Activated T-helper 1 cell treated with anti-CD3 and anti-CD28 coated beads, Interleukin-12 subunit alpha, Interleukin-12 subunit beta, Interleukin-2, Interleukin-4 antibody, amounts not matched to agents 30 ng/mL and 10 ng/mL and 1 ng/mL, durations not matched to agents 14 hours and 24 hours and 36 hours (primary cell): ENCODE measurements around the gene ATG9B. TPM values are rescaled to one million over a fixed set of nuclear protein-coding genes. Genes with fewer than 3 reads are reported as not detected.
A peak's percentile ranks its signal among the peaks of the same experiment; 100 is the strongest.

ENCODE experiments used
- DNase-seq: peaks from one replicate; pipeline ENCODE4 v3.0.0; 2021; ENCODE audit warnings: low spot score
- H3K27ac Mint-ChIP-seq: one replicate; pipeline ENCODE4 v1.8.0; 2021; ENCODE audit warnings: mild to moderate bottlenecking, mixed read lengths
- H3K27me3 Mint-ChIP-seq: one replicate; pipeline ENCODE4 v1.8.0; 2022; ENCODE audit warnings: mild to moderate bottlenecking, moderate library complexity, mixed read lengths; ENCODE audit not compliant: insufficient read depth
- H3K36me3 Mint-ChIP-seq: one replicate; pipeline ENCODE4 v1.8.0; 2021; ENCODE audit warnings: low read depth, mixed read lengths
- H3K4me1 Mint-ChIP-seq: one replicate; pipeline ENCODE4 v1.8.0; 2021; ENCODE audit warnings: low read depth, mixed read lengths
- H3K4me3 Mint-ChIP-seq: one replicate; pipeline ENCODE4 v1.8.0; 2021; ENCODE audit warnings: mild to moderate bottlenecking, moderate library complexity, mixed read lengths
- H3K9me3 Mint-ChIP-seq: one replicate; pipeline ENCODE4 v1.8.0; 2021; ENCODE audit warnings: mixed read lengths
- intact Hi-C: fragments of 100-400 bp; cut with micrococcal nuclease; formaldehyde crosslinking; loops from one replicate; pipeline ENCODE4 v1.15.1; 2024
- total RNA-seq: library from RNA; stranded (reverse); gene quantifications from 2 replicates; pipeline ENCODE4 v1.2.3, GENCODE V29; 2022

Gene ATG9B
- total RNA-seq, 1 donor from 2014 or later, result 6.3 TPM

- Mint-ChIP-seq H3K27me3 (peaks cover 25% of the 10 kb centered on the region), H3K9me3 (no peaks in the 10 kb centered on the region), H3K4me1 (peaks cover 29% of the 10 kb centered on the region), H3K4me3 (peak overlapping the region; percentile 83), H3K36me3 (peaks cover 4% of the 10 kb centered on the region), H3K27ac (peak overlapping the region; percentile 58)
- intact Hi-C loops, result loop anchor here (1.0 to 5.0 kb wide), 3 partner anchors 8 to 54 kb away; partner anchors contain the start of gene ABCB8
- peak; percentile 73 for DNase-seq
These were observed 49.6 kb downstream of the ATG9B start for GRCh38 chr7:150974468-150975391.

DNA sequence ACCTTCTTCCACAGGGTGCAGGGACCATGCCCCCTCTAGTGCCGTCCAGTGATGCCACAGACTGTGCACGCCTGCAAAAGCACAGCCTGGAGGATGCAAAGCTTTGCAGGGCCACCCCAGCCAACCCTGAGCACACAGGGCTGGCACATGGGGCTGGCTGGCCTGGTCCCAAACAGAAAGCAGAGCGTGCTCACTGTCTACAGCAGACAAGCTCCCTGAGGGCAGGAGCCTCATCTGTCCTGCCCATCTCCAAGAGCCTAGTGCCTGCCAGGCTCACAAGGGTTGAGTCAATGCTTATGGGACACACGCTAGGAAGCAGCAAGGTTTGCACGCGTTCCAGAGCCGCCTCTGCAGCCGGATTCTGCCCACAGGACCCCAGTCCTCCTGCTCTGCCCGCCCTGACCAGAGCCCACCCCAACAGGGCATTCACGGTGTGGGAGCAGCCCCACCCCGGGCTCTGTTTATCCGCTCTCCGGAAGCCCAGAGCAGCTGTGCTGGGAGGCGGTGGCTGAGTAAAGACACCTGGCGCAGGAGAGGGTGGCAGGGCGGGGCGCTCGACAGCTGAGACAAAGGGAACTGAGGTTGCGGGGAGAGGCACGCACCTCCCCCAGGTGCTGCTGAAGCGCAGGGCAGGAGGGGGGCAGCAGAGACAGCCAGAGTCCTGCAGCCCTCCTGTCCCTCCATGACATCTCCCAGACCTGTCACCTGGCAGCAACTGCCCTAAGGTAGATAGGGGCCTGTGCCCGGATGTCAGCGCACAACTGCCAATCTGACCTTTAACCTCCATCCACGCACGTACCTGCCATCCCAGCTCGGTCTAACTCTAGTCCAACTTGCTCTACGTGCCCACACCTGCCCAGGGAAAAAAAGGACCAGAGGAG lies 50.5 kb downstream of the ATG9B start:
- intact Hi-C loops, result loop anchor here (1.0 to 2.0 kb wide), 2 partner anchors 8 to 55 kb away; partner anchors contain the start of gene ABCB8
- Mint-ChIP-seq H3K9me3 (no peaks in the 10 kb centered on the region), H3K27ac (no peak overlapping the region)

DNA sequence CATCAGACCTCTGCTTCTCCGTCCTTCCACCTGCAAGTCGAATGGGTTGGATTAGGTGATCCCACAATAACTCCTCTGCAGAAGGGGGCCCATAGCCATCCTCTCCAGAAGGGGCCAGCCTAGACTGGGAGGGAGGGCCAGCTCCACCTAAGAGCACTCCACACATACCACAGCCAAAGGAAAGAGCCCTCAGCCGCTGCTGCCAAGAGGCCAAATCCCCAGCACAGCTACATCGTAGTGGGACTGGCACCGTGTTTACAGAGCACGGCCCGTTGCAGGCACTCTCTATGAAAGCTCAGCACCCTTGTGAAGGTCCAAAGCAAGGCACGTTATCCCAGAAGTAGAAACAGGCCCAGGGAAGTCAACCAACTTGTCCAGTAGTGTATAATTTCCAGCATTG lies 51.6 kb downstream of the ATG9B start:
- intact Hi-C loops, result no loop called here
- H3K9me3 Mint-ChIP-seq, result no peaks in the 10 kb centered on the region
- DNase-seq, result no peak
- H3K36me3 Mint-ChIP-seq, result peaks cover 2% of the 10 kb centered on the region
- H3K27me3 Mint-ChIP-seq, result peaks cover 23% of the 10 kb centered on the region
- no peak overlapping the region for H3K27ac Mint-ChIP-seq
- H3K4me3 Mint-ChIP-seq, result no peak overlapping the region
- peaks cover 23% of the 10 kb centered on the region for H3K4me1 Mint-ChIP-seq

More for the DNA sequence above, 50.5 kb downstream of the ATG9B start:
- Mint-ChIP-seq H3K4me3 (peak overlapping the region; percentile 83), H3K4me1 (peaks cover 26% of the 10 kb centered on the region), H3K36me3 (peaks cover 3% of the 10 kb centered on the region), H3K27me3 (peaks cover 19% of the 10 kb centered on the region)
- DNase-seq, result no peak

DNA sequence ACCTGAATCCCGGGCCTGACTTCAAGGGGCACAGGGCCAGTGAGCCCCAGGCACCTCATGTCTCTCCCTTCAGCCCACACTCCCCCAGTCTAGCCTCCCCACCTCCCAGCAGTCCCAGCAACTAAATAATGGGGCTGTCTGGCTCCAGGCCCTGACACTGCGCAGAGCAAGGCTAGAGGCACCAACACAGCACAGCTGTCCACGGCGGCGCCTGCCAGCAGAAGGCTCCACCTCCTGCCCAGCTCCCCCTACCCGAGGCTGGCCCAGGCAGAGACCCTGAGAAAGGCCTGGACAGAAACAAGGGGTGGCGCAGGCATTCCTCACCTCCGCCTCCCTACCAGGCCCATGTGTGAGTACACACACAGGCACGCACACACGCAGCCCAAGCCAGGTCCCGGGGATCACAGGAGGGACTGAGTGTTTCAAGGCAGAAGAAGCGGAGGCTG lies 52.2 kb downstream of the ATG9B start:
- intact Hi-C loops, result no loop called here
- Mint-ChIP-seq H3K4me1 (peaks cover 17% of the 10 kb centered on the region), H3K36me3 (peaks cover 2% of the 10 kb centered on the region), H3K27ac (no peak overlapping the region), H3K4me3 (no peak overlapping the region), H3K9me3 (no peaks in the 10 kb centered on the region), H3K27me3 (peaks cover 21% of the 10 kb centered on the region)
- DNase-seq, result no peak

- Mint-ChIP-seq H3K9me3 (no peaks in the 10 kb centered on the region), H3K4me1 (peaks cover 13% of the 10 kb centered on the region), H3K27ac (no peak overlapping the region), H3K27me3 (peaks cover 20% of the 10 kb centered on the region), H3K4me3 (no peak overlapping the region), H3K36me3 (no peaks in the 10 kb centered on the region)
- DNase-seq, result no peak
- intact Hi-C loops, result no loop called here
These were observed 52.9 kb downstream of the ATG9B start for GRCh38 chr7:150971242-150972022.

DNA sequence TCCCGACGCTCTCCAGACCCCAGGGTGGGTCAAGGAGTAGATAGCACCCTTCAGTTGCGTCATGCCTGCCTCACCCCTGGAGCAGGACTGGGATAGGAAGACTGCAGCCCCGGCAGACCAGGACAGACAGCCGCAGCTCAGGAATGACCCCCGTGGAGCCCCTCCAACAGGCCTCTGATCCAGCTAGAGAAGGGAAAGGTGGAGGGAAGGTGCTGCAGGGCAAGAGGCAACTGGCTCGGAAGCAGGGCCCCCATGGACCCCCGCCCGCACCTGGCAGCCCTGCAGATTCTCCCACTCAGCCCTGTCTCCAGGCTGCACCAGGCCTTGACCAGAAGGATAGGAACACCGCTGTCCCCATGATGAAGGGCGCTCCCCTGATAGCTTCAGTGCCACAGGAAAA lies 53.9 kb downstream of the ATG9B start:
- Mint-ChIP-seq H3K36me3 (no peaks in the 10 kb centered on the region), H3K9me3 (no peaks in the 10 kb centered on the region), H3K27ac (no peak overlapping the region), H3K4me3 (no peak overlapping the region), H3K27me3 (peaks cover 13% of the 10 kb centered on the region), H3K4me1 (peaks cover 11% of the 10 kb centered on the region)
- no peak for DNase-seq
- intact Hi-C loops, result no loop called here

DNA sequence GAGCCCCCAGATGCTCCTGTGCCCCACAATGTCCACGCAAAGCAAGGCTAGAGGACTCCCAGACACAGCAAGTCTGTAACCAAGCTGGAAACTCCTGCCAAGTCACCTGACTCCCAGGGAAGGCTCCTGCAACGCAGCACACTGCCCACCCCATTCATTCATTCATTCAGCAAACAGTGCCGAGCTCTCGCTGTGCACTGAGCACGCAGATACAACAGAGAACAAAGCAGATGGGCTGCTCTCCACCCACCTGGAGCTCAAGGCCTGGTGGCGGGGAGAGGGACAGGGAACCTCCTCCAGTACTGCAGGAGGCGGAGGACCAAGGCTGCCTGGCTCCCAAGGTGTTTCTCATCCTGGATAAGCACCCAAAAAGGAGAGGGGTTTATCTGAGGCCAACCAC lies 54.8 kb downstream of the ATG9B start:
- peaks cover 12% of the 10 kb centered on the region for H3K27me3 Mint-ChIP-seq
- no peaks in the 10 kb centered on the region for H3K36me3 Mint-ChIP-seq
- H3K4me1 Mint-ChIP-seq, result peaks cover 5% of the 10 kb centered on the region
- no peak for DNase-seq
- H3K9me3 Mint-ChIP-seq, result no peaks in the 10 kb centered on the region
- no peak overlapping the region for H3K4me3 Mint-ChIP-seq
- H3K27ac Mint-ChIP-seq, result no peak overlapping the region
- intact Hi-C loops, result no loop called here

DNA sequence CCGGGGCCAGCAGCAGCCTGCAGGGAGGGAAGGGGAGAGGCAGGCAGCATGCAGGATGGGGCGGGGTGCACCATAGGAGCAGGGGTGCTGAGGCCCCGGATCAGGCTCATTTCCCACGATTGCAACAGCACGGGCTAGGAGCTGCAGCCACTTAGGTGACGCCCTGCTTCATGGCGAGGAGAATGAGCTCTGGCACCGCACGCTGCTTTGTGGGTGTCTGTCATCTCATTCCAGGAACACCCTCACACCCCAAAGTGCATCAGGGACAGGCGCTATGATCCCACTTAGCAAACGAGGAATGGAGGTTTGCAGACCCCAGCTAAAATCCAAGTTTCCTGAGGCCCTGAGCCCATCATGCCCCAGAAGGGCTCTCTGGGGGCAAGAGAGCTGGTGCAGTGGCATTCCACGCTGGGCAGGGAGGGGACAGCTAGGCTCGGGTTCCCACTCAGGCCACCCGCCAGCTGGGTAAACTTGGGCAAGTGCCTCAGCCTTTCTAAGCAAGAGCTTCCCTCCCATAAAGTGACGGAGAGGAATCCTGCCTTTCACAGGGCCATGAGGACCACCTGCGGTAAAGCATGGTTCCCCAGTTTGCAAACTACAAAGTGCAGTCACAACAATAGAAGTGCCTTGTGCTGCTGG lies 55.4 kb downstream of the ATG9B start:
- Mint-ChIP-seq H3K4me1 (no peaks in the 10 kb centered on the region), H3K36me3 (no peaks in the 10 kb centered on the region), H3K27me3 (peaks cover 12% of the 10 kb centered on the region), H3K27ac (no peak overlapping the region), H3K4me3 (no peak overlapping the region), H3K9me3 (no peaks in the 10 kb centered on the region)
- intact Hi-C loops, result no loop called here
- no peak for DNase-seq

GRCh38 chr7:150968056-150968733 lies 56.1 kb downstream of the ATG9B start:
- H3K27ac Mint-ChIP-seq, result no peak overlapping the region
- H3K4me3 Mint-ChIP-seq, result no peak overlapping the region
- peaks cover 12% of the 10 kb centered on the region for H3K27me3 Mint-ChIP-seq
- intact Hi-C loops, result no loop called here
- no peaks in the 10 kb centered on the region for H3K4me1 Mint-ChIP-seq
- H3K36me3 Mint-ChIP-seq, result no peaks in the 10 kb centered on the region
- DNase-seq, result no peak
- no peaks in the 10 kb centered on the region for H3K9me3 Mint-ChIP-seq

- no peaks in the 10 kb centered on the region for H3K9me3 Mint-ChIP-seq
- no peaks in the 10 kb centered on the region for H3K4me1 Mint-ChIP-seq
- intact Hi-C loops, result no loop called here
- DNase-seq, result no peak
- peaks cover 13% of the 10 kb centered on the region for H3K27me3 Mint-ChIP-seq
- no peaks in the 10 kb centered on the region for H3K36me3 Mint-ChIP-seq
- no peak overlapping the region for H3K4me3 Mint-ChIP-seq
- H3K27ac Mint-ChIP-seq, result no peak overlapping the region
These were observed 56.9 kb downstream of the ATG9B start for GRCh38 chr7:150967349-150967748.

- Mint-ChIP-seq H3K4me1 (no peaks in the 10 kb centered on the region), H3K27me3 (peaks cover 15% of the 10 kb centered on the region), H3K4me3 (no peak overlapping the region), H3K9me3 (no peaks in the 10 kb centered on the region), H3K36me3 (no peaks in the 10 kb centered on the region), H3K27ac (no peak overlapping the region)
- intact Hi-C loops, result loop anchor here (1.0 kb wide), 1 partner anchor 8 kb away; no protein-coding TSS in a partner anchor
- DNase-seq, result no peak
These were observed 58.3 kb downstream of the ATG9B start for GRCh38 chr7:150966002-150966401.
